Activated CD8-positive, alpha-beta T cell treated with anti-CD3 and anti-CD28 coated beads for 36 hours (primary cell): ENCODE results near the gene PTPN18. TPM values are rescaled to one million over a fixed set of nuclear protein-coding genes. Genes with fewer than 3 reads are reported as not detected.

ENCODE experiments used
- ATAC-seq: fragments of 200-7000 bp; cut with Tn5 transposase; one replicate; pipeline ENCODE4 v1.10.0; 2021; ENCODE audit warnings: mild to moderate bottlenecking, moderate library complexity
- CTCF ChIA-PET: fragments of 350-600 bp; sonication (Branson Sonifier 250); formaldehyde crosslinking; loops from one replicate; lab custom pipeline; 2021; ENCODE audit warnings: antibody characterized with exemption; lab: Charles Lee
- POLR2A ChIA-PET: fragments of 350-600 bp; sonication (Branson Sonifier 250); formaldehyde crosslinking; loops from one replicate; lab custom pipeline; 2021; ENCODE audit warnings: antibody characterized with exemption; lab: Charles Lee
- DNase-seq: peaks from one replicate; pipeline ENCODE4 v3.0.0-alpha.2; 2020
- H3K27ac Mint-ChIP-seq: one replicate; pipeline ENCODE4 v1.8.0; 2021; ENCODE audit warnings: mild to moderate bottlenecking, mixed read lengths
- H3K27me3 Mint-ChIP-seq: one replicate; pipeline ENCODE4 v1.8.0; 2021; ENCODE audit warnings: mixed read lengths
- H3K36me3 Mint-ChIP-seq: one replicate; pipeline ENCODE4 v1.8.0; 2021; ENCODE audit warnings: low read depth, mixed read lengths
- H3K4me1 Mint-ChIP-seq: one replicate; pipeline ENCODE4 v1.8.0; 2021; ENCODE audit warnings: low read depth, mixed read lengths
- H3K4me3 Mint-ChIP-seq: one replicate; pipeline ENCODE4 v1.8.0; 2021; ENCODE audit warnings: mild to moderate bottlenecking, moderate library complexity, mixed read lengths
- H3K9me3 Mint-ChIP-seq: one replicate; pipeline ENCODE4 v1.8.0; 2021; ENCODE audit warnings: mixed read lengths
- intact Hi-C: fragments of 100-400 bp; cut with micrococcal nuclease; formaldehyde crosslinking; loops from one replicate; pipeline ENCODE4 v1.10.0; 2022
- total RNA-seq, 2 experiments: library from RNA; stranded (reverse); gene quantifications; one replicate each; pipeline ENCODE4 v1.2.3, GENCODE V29; 2021
- TF ChIP-seq, protein P1 (sequence below): fragments of 200-600 bp; IDR thresholded peaks from one replicate; pipeline ENCODE4 v1.8.0; 2022; ENCODE audit warnings: antibody characterized with exemption, mild to moderate bottlenecking

The PTPN18 gene
- total RNA-seq, 2 experiments from 2014 or later, result 32.9 to 35.4 TPM

GRCh38 chr2:130385709-130386108 is 29.9 kb downstream of the PTPN18 start:
- no peak overlapping the region for H3K27ac Mint-ChIP-seq
- intact Hi-C loops, result no loop called here
- ChIA-PET POLR2A (interaction anchor here (1.0 kb wide), 1 partner anchor 12 kb away, joined by 3 read pairs; no protein-coding TSS in a partner anchor), CTCF (no interaction called here)
- no peaks in the 10 kb centered on the region for H3K27me3 Mint-ChIP-seq
- no peak for ATAC-seq
- no peaks in the 10 kb centered on the region for H3K36me3 Mint-ChIP-seq
- TF ChIP-seq, protein P1, sequence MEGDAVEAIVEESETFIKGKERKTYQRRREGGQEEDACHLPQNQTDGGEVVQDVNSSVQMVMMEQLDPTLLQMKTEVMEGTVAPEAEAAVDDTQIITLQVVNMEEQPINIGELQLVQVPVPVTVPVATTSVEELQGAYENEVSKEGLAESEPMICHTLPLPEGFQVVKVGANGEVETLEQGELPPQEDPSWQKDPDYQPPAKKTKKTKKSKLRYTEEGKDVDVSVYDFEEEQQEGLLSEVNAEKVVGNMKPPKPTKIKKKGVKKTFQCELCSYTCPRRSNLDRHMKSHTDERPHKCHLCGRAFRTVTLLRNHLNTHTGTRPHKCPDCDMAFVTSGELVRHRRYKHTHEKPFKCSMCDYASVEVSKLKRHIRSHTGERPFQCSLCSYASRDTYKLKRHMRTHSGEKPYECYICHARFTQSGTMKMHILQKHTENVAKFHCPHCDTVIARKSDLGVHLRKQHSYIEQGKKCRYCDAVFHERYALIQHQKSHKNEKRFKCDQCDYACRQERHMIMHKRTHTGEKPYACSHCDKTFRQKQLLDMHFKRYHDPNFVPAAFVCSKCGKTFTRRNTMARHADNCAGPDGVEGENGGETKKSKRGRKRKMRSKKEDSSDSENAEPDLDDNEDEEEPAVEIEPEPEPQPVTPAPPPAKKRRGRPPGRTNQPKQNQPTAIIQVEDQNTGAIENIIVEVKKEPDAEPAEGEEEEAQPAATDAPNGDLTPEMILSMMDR, result no peak
- DNase-seq, result no peak
- H3K9me3 Mint-ChIP-seq, result no peaks in the 10 kb centered on the region
- peaks cover under 1% of the 10 kb centered on the region for H3K4me1 Mint-ChIP-seq
- H3K4me3 Mint-ChIP-seq, result no peak overlapping the region

DNA sequence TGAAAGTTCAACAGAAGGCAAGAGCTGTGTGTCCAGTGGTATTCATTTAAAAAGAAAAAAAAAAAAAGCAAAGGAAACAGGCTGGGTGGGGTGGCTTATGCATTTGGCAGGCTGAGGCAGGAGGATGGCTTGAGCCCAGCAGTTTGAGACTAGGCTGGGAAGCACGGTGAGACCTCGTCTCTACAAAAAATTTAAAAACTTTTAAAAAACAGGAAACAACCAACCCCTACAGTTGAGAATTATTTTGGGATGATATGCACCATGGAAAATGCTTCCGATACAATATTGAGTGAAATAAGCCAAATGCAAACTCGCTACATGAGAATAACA is 31.2 kb downstream of the PTPN18 start:
- ChIA-PET POLR2A (no interaction called here), CTCF (no interaction called here)
- H3K27ac Mint-ChIP-seq, result no peak overlapping the region
- peaks cover 3% of the 10 kb centered on the region for H3K27me3 Mint-ChIP-seq
- intact Hi-C loops, result no loop called here
- H3K36me3 Mint-ChIP-seq, result no peaks in the 10 kb centered on the region
- DNase-seq (no peak), ATAC-seq (no peak)
- no peaks in the 10 kb centered on the region for H3K9me3 Mint-ChIP-seq
- no peak overlapping the region for H3K4me3 Mint-ChIP-seq
- peaks cover 8% of the 10 kb centered on the region for H3K4me1 Mint-ChIP-seq
- TF ChIP-seq, protein P1, result no peak

DNA sequence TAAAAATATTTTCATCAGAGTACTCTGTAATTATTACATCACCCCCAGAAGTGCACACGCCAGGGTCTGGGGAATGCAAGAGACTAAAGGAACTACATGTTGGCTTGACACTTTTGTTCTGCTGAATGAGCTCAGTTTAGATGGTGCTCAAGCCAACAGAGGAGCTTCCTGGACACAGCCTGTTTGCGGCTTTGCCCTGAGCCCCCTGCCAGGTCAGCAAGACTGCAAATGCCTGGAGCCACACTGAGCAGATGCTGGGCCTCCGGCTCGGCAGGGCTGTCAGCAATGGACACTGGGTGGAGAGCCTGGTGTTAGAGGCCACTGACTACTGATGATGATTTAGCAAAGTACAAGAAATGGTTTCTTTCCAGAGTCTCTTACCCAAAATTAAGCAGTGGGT is 31.9 kb downstream of the PTPN18 start:
- ChIA-PET CTCF (interaction anchor here (2.8 kb wide), 1 partner anchor 15 kb away, joined by 9 read pairs; no protein-coding TSS in a partner anchor), POLR2A (interaction anchor here (1.0 to 1.6 kb wide), 2 partner anchors 9 to 46 kb away, joined by 4 to 7 read pairs; partner anchors contain the start of gene IMP4)
- no peaks in the 10 kb centered on the region for H3K9me3 Mint-ChIP-seq
- H3K4me1 Mint-ChIP-seq, result peaks cover 11% of the 10 kb centered on the region
- H3K27me3 Mint-ChIP-seq, result peaks cover 6% of the 10 kb centered on the region
- no peak overlapping the region for H3K4me3 Mint-ChIP-seq
- no peak overlapping the region for H3K27ac Mint-ChIP-seq
- ATAC-seq (no peak), DNase-seq (no peak)
- H3K36me3 Mint-ChIP-seq, result no peaks in the 10 kb centered on the region
- intact Hi-C loops, result no loop called here
- TF ChIP-seq, protein P1, result no peak

GRCh38 chr2:130388221-130388907 is 32.5 kb downstream of the PTPN18 start:
- Mint-ChIP-seq H3K27ac (no peak overlapping the region), H3K9me3 (no peaks in the 10 kb centered on the region), H3K27me3 (peaks cover 6% of the 10 kb centered on the region), H3K4me3 (no peak overlapping the region), H3K4me1 (peaks cover 11% of the 10 kb centered on the region), H3K36me3 (no peaks in the 10 kb centered on the region)
- TF ChIP-seq, protein P1, result no peak
- DNase-seq (no peak), ATAC-seq (no peak)
- intact Hi-C loops, result no loop called here
- ChIA-PET CTCF (interaction anchor here (2.8 kb wide), 1 partner anchor 16 kb away, joined by 9 read pairs; no protein-coding TSS in a partner anchor), POLR2A (interaction anchor here (1.0 to 1.6 kb wide), 3 partner anchors 10 to 46 kb away, joined by 3 to 7 read pairs (median 4); partner anchors contain the start of gene IMP4)

GRCh38 chr2:130389358-130389757 is 33.5 kb downstream of the PTPN18 start:
- no peak for ATAC-seq
- H3K4me3 Mint-ChIP-seq, result no peak overlapping the region
- ChIA-PET POLR2A (interaction anchor here (0.6 to 1.6 kb wide), 5 partner anchors 9 to 47 kb away, joined by 3 to 7 read pairs (median 3); partner anchors contain the start of gene IMP4), CTCF (interaction anchor here (2.8 kb wide), 1 partner anchor 17 kb away, joined by 9 read pairs; no protein-coding TSS in a partner anchor)
- no peaks in the 10 kb centered on the region for H3K36me3 Mint-ChIP-seq
- H3K27ac Mint-ChIP-seq, result no peak overlapping the region
- no peaks in the 10 kb centered on the region for H3K9me3 Mint-ChIP-seq
- intact Hi-C loops, result no loop called here
- H3K4me1 Mint-ChIP-seq, result peaks cover 11% of the 10 kb centered on the region
- peaks cover 9% of the 10 kb centered on the region for H3K27me3 Mint-ChIP-seq
- TF ChIP-seq, protein P1, result no peak
- no peak for DNase-seq
